KOPT-K1 (cell line): Measurements from ENCODE around the gene USP21.

Source experiments
- H3K27ac ChIP-seq: fragments of 200-600 bp; sonication (generic); 2 replicates; pipeline ENCODE4 v1.5.1; 2016; ENCODE audit warnings: antibody characterized with exemption, mild to moderate bottlenecking, low read depth, low read length; ENCODE audit not compliant: poor library complexity, severe bottlenecking
- H3K36me3 ChIP-seq: fragments of 200-600 bp; sonication (generic); 2 replicates; pipeline ENCODE4 v1.5.1; 2017; ENCODE audit warnings: antibody characterized with exemption, mild to moderate bottlenecking, low read length, moderate library complexity; ENCODE audit not compliant: insufficient read depth
- H3K9me3 ChIP-seq: fragments of 200-600 bp; sonication (generic); 2 replicates; pipeline ENCODE4 v1.5.1; 2017; ENCODE audit warnings: antibody characterized with exemption, low read length, mild to moderate bottlenecking; ENCODE audit not compliant: insufficient read depth, poor library complexity, severe bottlenecking

Gene USP21

GRCh38 chr1:161158316-161159010 lies 837 bp upstream of the USP21 start:
- peaks cover 51% of the 10 kb centered on the region for H3K36me3 ChIP-seq
- peak overlapping the region; percentile 83 for H3K27ac ChIP-seq
- H3K9me3 ChIP-seq: no peaks in the 10 kb centered on the region

GRCh38 chr1:161159913-161160243 lies 578 bp downstream of the USP21 start:
- H3K27ac ChIP-seq: peak overlapping the region; percentile 83
- H3K36me3 ChIP-seq: peaks cover 65% of the 10 kb centered on the region
- H3K9me3 ChIP-seq: no peaks in the 10 kb centered on the region

GRCh38 chr1:161160671-161161145 lies 1.4 kb downstream of the USP21 start:
- no peaks in the 10 kb centered on the region for H3K9me3 ChIP-seq
- H3K27ac ChIP-seq: no peak overlapping the region
- H3K36me3 ChIP-seq: peaks cover 68% of the 10 kb centered on the region

GRCh38 chr1:161161652-161162051 lies 2.4 kb downstream of the USP21 start:
- peaks cover 68% of the 10 kb centered on the region for H3K36me3 ChIP-seq

GRCh38 chr1:161162052-161162451 lies 2.8 kb downstream of the USP21 start:
- peaks cover 64% of the 10 kb centered on the region for H3K36me3 ChIP-seq
- H3K27ac ChIP-seq: no peak overlapping the region
- no peaks in the 10 kb centered on the region for H3K9me3 ChIP-seq

More at GRCh38 chr1:161161652-161162051, 2.4 kb downstream of the USP21 start:
- H3K9me3 ChIP-seq: no peaks in the 10 kb centered on the region
- H3K27ac ChIP-seq: no peak overlapping the region

- H3K27ac ChIP-seq: no peak overlapping the region
- H3K9me3 ChIP-seq: no peaks in the 10 kb centered on the region
- H3K36me3 ChIP-seq: peaks cover 57% of the 10 kb centered on the region
Observed at GRCh38 chr1:161162806-161163205, 3.5 kb downstream of the USP21 start.

- H3K36me3 ChIP-seq: peaks cover 47% of the 10 kb centered on the region
- no peaks in the 10 kb centered on the region for H3K9me3 ChIP-seq
- no peak overlapping the region for H3K27ac ChIP-seq
Observed at GRCh38 chr1:161163793-161164192, 4.5 kb downstream of the USP21 start.

GRCh38 chr1:161164901-161165610 lies 5.8 kb downstream of the USP21 start:
- Histone ChIP-seq H3K36me3 (peaks cover 57% of the 10 kb centered on the region), H3K9me3 (no peaks in the 10 kb centered on the region), H3K27ac (no peak overlapping the region)

- H3K9me3 ChIP-seq: no peaks in the 10 kb centered on the region
- H3K27ac ChIP-seq: peak within 1 kb of the TSS; percentile 71
- peaks cover 61% of the 10 kb centered on the region for H3K36me3 ChIP-seq
Observed at GRCh38 chr1:161165742-161166668, 6.7 kb downstream of the USP21 start, which contains the start of gene PPOX. Gene PPOX, plus strand, starts transcription at chr1:161166426. Its CDS starts 422 bp downstream, at chr1:161166848.

GRCh38 chr1:161166669-161167548 lies 7.6 kb downstream of the USP21 start:
- Histone ChIP-seq H3K27ac (peak overlapping the region; percentile 71), H3K9me3 (no peaks in the 10 kb centered on the region), H3K36me3 (peaks cover 61% of the 10 kb centered on the region)

- Histone ChIP-seq H3K36me3 (peaks cover 61% of the 10 kb centered on the region), H3K27ac (no peak overlapping the region), H3K9me3 (no peaks in the 10 kb centered on the region)
Observed at GRCh38 chr1:161168906-161169305, 9.6 kb downstream of the USP21 start.

GRCh38 chr1:161171191-161171590 lies 11.9 kb downstream of the USP21 start:
- Histone ChIP-seq H3K9me3 (no peaks in the 10 kb centered on the region), H3K27ac (no peak overlapping the region), H3K36me3 (peaks cover 68% of the 10 kb centered on the region)

GRCh38 chr1:161171696-161172095 lies 12.4 kb downstream of the USP21 start:
- peaks cover 68% of the 10 kb centered on the region for H3K36me3 ChIP-seq
- H3K27ac ChIP-seq: no peak overlapping the region

GRCh38 chr1:161172349-161172748 lies 13.0 kb downstream of the USP21 start:
- peaks cover 68% of the 10 kb centered on the region for H3K36me3 ChIP-seq
- no peaks in the 10 kb centered on the region for H3K9me3 ChIP-seq
- no peak overlapping the region for H3K27ac ChIP-seq

More at GRCh38 chr1:161171696-161172095, 12.4 kb downstream of the USP21 start:
- no peaks in the 10 kb centered on the region for H3K9me3 ChIP-seq
